ENCODE results near the gene LIN7A. TPM values are rescaled to one million over a fixed set of nuclear protein-coding genes. Genes with fewer than 3 reads are reported as not detected.

Gene LIN7A
- total and polyA plus RNA-seq, 3 experiments from 2014 or later = not detected

DNA sequence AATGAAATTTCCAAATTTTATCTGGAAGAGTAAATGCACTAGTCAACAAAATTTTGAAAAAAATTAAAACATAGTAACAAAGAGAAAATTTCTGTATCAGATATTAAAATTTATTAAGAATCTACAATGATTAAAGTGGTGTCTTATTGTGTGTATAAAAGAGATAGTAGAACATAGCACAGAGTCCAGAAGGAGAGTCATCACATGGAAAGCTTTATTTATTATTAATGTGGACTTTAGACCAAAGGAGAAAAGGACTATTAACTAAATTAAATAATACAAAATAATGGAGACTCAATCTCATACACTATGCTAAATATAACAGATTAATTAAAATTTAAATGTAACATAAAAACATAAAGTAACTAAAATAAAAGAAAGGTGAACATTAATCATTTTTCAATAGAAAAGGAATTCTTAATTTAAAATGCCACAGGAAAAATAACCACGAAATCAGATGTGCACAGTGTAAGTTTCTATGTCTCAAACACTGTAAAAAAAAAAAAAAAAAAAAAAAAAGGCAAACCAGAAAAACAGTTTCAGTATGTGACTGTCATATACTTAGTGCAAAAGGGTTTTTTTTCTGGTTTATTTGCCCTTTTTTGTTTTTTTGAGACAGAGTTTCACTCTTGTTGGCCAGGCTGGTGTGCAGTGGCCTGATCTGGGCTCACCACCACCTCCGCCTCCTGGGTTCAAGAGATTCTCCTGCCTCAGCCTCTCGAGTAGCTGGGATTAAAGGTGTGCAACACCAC, 125.6 kb downstream of the LIN7A start:
- ChIA-PET POLR2A (no interaction called here), CTCF (no interaction called here)
- H3K36me3 ChIP-seq (ENCODE audit: insufficient read depth, low read length) = no peaks in the 10 kb centered on the region
- H3K4me3 Mint-ChIP-seq = no peak overlapping the region
- H3K9me3 Mint-ChIP-seq = peaks cover 0 to 10% (median 2%) of the 10 kb centered on the region in 5 donors
- H3K4me3 ChIP-seq (ENCODE audit: low read length) = no peak overlapping the region
- H3K27me3 ChIP-seq (ENCODE audit: insufficient read depth, low read length, poor library complexity, severe bottlenecking) = no peaks in the 10 kb centered on the region
- H3K4me1 ChIP-seq (ENCODE audit: insufficient read depth, low read length) = no peaks in the 10 kb centered on the region
- no peak overlapping the region for H3K27ac ChIP-seq (ENCODE audit: low read depth, low read length)
- no peaks in the 10 kb centered on the region for H3K9me3 ChIP-seq (ENCODE audit: low read length)
- H3K4me1 Mint-ChIP-seq = no peaks in the 10 kb centered on the region
- no peak overlapping the region for H3K27ac Mint-ChIP-seq
- no peaks in the 10 kb centered on the region for H3K27me3 Mint-ChIP-seq
- no peaks in the 10 kb centered on the region for H3K36me3 Mint-ChIP-seq
- no peak for DNase-seq

GRCh38 chr12:80810874-80811273, 126.9 kb downstream of the LIN7A start:
- Histone ChIP-seq H3K36me3 (ENCODE audit: insufficient read depth, low read length) (no peaks in the 10 kb centered on the region), H3K4me3 (ENCODE audit: low read length) (no peak overlapping the region), H3K9me3 (ENCODE audit: low read length) (no peaks in the 10 kb centered on the region), H3K4me1 (ENCODE audit: insufficient read depth, low read length) (no peaks in the 10 kb centered on the region), H3K27me3 (ENCODE audit: insufficient read depth, low read length, poor library complexity, severe bottlenecking) (no peaks in the 10 kb centered on the region), H3K27ac (ENCODE audit: low read depth, low read length) (no peak overlapping the region)
- Mint-ChIP-seq H3K27ac (no peak overlapping the region), H3K36me3 (no peaks in the 10 kb centered on the region), H3K4me1 (no peaks in the 10 kb centered on the region), H3K9me3 (peaks cover 0 to 13% (median 2%) of the 10 kb centered on the region in 5 donors), H3K4me3 (no peak overlapping the region), H3K27me3 (no peaks in the 10 kb centered on the region)
- DNase-seq = no peak
- ChIA-PET CTCF (no interaction called here), POLR2A (no interaction called here)

DNA sequence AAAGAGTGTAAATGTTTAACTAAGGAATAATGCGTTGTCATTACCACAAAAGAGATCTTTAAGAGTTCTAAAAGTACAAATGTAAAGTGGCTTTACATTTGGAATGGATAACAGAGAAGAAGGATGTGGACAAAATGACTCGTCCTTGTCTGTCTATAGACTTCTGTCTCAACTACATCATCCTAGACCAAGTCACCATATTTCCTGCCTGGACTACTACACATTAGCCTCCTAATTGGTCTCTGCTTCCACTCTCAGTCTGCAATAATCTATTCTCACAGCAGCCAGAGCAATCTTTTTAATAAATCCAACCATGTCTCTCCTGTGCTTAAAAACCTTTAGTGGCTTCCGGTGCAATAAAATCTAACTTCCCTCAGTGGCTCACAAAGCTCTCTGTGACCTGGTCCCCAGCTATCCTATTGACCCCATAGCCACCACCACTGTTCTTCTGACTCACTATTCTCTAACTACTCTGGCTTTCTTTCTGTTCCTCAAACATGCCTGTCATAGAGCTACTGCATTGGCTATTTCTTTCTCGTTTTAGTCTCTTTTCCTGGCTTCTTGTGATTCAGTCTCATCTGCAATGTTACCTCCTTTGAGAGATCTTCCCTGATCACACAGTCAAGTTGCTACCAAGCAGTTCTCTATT, 130.0 kb downstream of the LIN7A start:
- no peaks in the 10 kb centered on the region for H3K36me3 Mint-ChIP-seq

DNA sequence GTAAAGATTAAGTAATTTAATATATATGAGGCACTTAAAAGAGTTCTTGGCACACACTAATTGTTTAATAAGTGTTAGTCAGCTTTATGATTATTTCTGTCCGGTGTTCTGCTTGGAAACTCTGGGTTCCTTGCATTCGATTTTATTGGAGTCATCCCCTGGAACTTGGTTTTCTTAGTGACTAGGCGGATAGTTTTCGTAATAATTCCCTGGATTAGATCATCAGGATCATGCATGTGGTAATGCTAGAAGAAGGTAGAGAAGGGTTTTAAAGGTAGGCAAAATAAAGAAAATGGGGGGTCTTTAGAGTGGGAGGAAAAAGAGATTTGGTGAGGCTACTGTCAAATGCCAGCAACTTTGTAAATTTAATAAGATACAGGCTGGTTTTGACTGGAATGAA, 132.6 kb downstream of the LIN7A start:
- Mint-ChIP-seq H3K9me3 (peaks cover 0 to 17% (median 2%) of the 10 kb centered on the region in 5 donors), H3K4me1 (no peaks in the 10 kb centered on the region), H3K27ac (peak overlapping the region in 1 of 8 donors; percentile 78), H3K4me3 (no peak overlapping the region), H3K27me3 (no peaks in the 10 kb centered on the region), H3K36me3 (no peaks in the 10 kb centered on the region)
- POLR2A ChIA-PET = no interaction called here
- Histone ChIP-seq H3K4me3 (ENCODE audit: low read length) (no peak overlapping the region), H3K4me1 (ENCODE audit: insufficient read depth, low read length) (no peaks in the 10 kb centered on the region), H3K36me3 (ENCODE audit: insufficient read depth, low read length) (no peaks in the 10 kb centered on the region), H3K27ac (ENCODE audit: low read depth, low read length) (no peak overlapping the region), H3K9me3 (ENCODE audit: low read length) (no peaks in the 10 kb centered on the region), H3K27me3 (ENCODE audit: insufficient read depth, low read length, poor library complexity, severe bottlenecking) (no peaks in the 10 kb centered on the region)
- CTCF ChIA-PET = no interaction called here
- no peak for DNase-seq

More for the DNA sequence above, 130.0 kb downstream of the LIN7A start:
- POLR2A ChIA-PET = no interaction called here
- CTCF ChIA-PET = no interaction called here
- Mint-ChIP-seq H3K27me3 (no peaks in the 10 kb centered on the region), H3K4me3 (no peak overlapping the region), H3K9me3 (peaks cover 0 to 13% (median 0%) of the 10 kb centered on the region in 5 donors), H3K27ac (no peak overlapping the region), H3K4me1 (no peaks in the 10 kb centered on the region)
- Histone ChIP-seq H3K4me3 (ENCODE audit: low read length) (no peak overlapping the region), H3K27me3 (ENCODE audit: insufficient read depth, low read length, poor library complexity, severe bottlenecking) (no peaks in the 10 kb centered on the region), H3K9me3 (ENCODE audit: low read length) (no peaks in the 10 kb centered on the region), H3K36me3 (ENCODE audit: insufficient read depth, low read length) (no peaks in the 10 kb centered on the region), H3K4me1 (ENCODE audit: insufficient read depth, low read length) (no peaks in the 10 kb centered on the region), H3K27ac (ENCODE audit: low read depth, low read length) (no peak overlapping the region)
- DNase-seq = no peak

DNA sequence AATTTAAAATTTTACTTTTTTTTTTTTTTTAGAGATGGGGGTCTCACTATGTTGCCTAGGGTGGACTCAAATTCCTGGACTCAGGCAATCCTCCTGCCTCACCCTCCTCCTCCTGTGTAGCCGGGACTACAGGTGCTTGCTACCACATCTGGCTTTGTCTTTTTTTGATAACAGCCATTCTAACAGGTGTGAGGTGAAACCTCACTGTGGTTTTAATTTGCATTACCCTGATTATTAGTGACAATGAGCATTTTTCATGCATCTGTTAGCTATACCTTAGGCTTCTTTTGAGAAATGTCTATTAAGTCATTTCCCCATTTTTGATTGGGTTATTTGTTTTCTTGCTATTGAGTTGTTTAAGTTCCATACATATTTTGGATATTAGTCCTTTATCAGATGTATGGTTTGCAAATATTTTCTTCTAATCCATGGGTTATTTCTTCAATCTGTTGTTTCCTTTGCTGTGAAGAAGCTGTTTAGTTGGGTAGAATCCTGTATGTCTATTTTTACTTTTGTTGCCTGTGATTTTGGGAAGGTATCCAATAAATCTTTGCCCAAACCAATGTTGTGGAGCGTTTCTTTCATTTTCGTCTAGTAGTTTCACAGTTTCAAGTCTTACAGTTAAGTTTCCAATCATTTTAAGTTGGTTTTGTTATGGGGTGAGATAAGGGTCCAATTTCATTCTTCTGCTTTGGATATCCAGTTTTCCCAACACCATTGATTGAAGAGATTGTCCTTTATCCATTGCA, 134.9 kb downstream of the LIN7A start:
- Histone ChIP-seq H3K4me1 (ENCODE audit: insufficient read depth, low read length) (no peaks in the 10 kb centered on the region), H3K9me3 (ENCODE audit: low read length) (no peaks in the 10 kb centered on the region), H3K27ac (ENCODE audit: low read depth, low read length) (no peak overlapping the region), H3K27me3 (ENCODE audit: insufficient read depth, low read length, poor library complexity, severe bottlenecking) (no peaks in the 10 kb centered on the region), H3K36me3 (ENCODE audit: insufficient read depth, low read length) (no peaks in the 10 kb centered on the region), H3K4me3 (ENCODE audit: low read length) (no peak overlapping the region)
- ChIA-PET CTCF (no interaction called here), POLR2A (no interaction called here)
- Mint-ChIP-seq H3K27ac (no peak overlapping the region), H3K4me1 (no peaks in the 10 kb centered on the region), H3K36me3 (no peaks in the 10 kb centered on the region), H3K4me3 (no peak overlapping the region), H3K9me3 (peaks cover 0 to 13% (median 4%) of the 10 kb centered on the region in 5 donors), H3K27me3 (no peaks in the 10 kb centered on the region)
- DNase-seq = no peak

DNA sequence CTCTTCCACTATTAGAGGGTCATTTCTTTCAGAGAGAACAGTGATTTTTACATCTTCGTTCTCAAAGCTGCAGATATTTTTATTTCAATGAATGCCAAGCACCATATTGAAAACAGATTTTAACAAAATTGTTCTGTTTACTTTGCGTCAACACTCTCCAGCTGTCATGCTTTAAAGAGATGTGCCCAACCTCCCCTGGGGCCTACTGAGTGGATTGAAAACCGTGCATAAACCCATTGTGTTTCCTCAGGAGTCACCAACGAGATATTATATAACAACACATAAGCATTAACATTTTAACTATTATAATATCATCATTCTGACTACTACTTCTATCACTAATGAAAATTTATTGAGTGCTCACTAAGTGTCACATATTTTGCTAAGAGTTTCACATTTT, 139.5 kb downstream of the LIN7A start:
- H3K36me3 Mint-ChIP-seq = no peaks in the 10 kb centered on the region

GRCh38 chr12:80794551-80794950, 143.2 kb downstream of the LIN7A start:
- POLR2A ChIA-PET = no interaction called here
- Histone ChIP-seq H3K4me1 (ENCODE audit: insufficient read depth, low read length) (no peaks in the 10 kb centered on the region), H3K27ac (ENCODE audit: low read depth, low read length) (no peak overlapping the region), H3K4me3 (ENCODE audit: low read length) (no peak overlapping the region), H3K9me3 (ENCODE audit: low read length) (no peaks in the 10 kb centered on the region), H3K27me3 (ENCODE audit: insufficient read depth, low read length, poor library complexity, severe bottlenecking) (no peaks in the 10 kb centered on the region), H3K36me3 (ENCODE audit: insufficient read depth, low read length) (no peaks in the 10 kb centered on the region)
- H3K9me3 Mint-ChIP-seq = peaks cover 2 to 9% (median 3%) of the 10 kb centered on the region in 5 donors
- H3K4me3 Mint-ChIP-seq = no peak overlapping the region
- no peaks in the 10 kb centered on the region for H3K27me3 Mint-ChIP-seq
- no peak for DNase-seq
- no peaks in the 10 kb centered on the region for H3K4me1 Mint-ChIP-seq
- H3K36me3 Mint-ChIP-seq = no peaks in the 10 kb centered on the region
- H3K27ac Mint-ChIP-seq = no peak overlapping the region
- CTCF ChIA-PET = no interaction called here

More for the DNA sequence above, 139.5 kb downstream of the LIN7A start:
- no peaks in the 10 kb centered on the region for H3K4me1 Mint-ChIP-seq
- Histone ChIP-seq H3K27ac (ENCODE audit: low read depth, low read length) (no peak overlapping the region), H3K9me3 (ENCODE audit: low read length) (no peaks in the 10 kb centered on the region), H3K27me3 (ENCODE audit: insufficient read depth, low read length, poor library complexity, severe bottlenecking) (no peaks in the 10 kb centered on the region), H3K4me1 (ENCODE audit: insufficient read depth, low read length) (no peaks in the 10 kb centered on the region), H3K4me3 (ENCODE audit: low read length) (no peak overlapping the region), H3K36me3 (ENCODE audit: insufficient read depth, low read length) (no peaks in the 10 kb centered on the region)
- H3K27me3 Mint-ChIP-seq = no peaks in the 10 kb centered on the region
- POLR2A ChIA-PET = no interaction called here
- CTCF ChIA-PET = no interaction called here
- no peak for DNase-seq
- H3K4me3 Mint-ChIP-seq = no peak overlapping the region
- peaks cover 0 to 9% (median 4%) of the 10 kb centered on the region in 5 donors for H3K9me3 Mint-ChIP-seq
- no peak overlapping the region for H3K27ac Mint-ChIP-seq

- ChIA-PET CTCF (no interaction called here), POLR2A (no interaction called here)
- Histone ChIP-seq H3K27me3 (ENCODE audit: insufficient read depth, low read length, poor library complexity, severe bottlenecking) (no peaks in the 10 kb centered on the region), H3K36me3 (ENCODE audit: insufficient read depth, low read length) (no peaks in the 10 kb centered on the region), H3K27ac (ENCODE audit: low read depth, low read length) (no peak overlapping the region), H3K9me3 (ENCODE audit: low read length) (no peaks in the 10 kb centered on the region), H3K4me1 (ENCODE audit: insufficient read depth, low read length) (no peaks in the 10 kb centered on the region), H3K4me3 (ENCODE audit: low read length) (no peak overlapping the region)
- no peak for DNase-seq
- H3K27me3 Mint-ChIP-seq = no peaks in the 10 kb centered on the region
- no peak overlapping the region for H3K4me3 Mint-ChIP-seq
- no peak overlapping the region for H3K27ac Mint-ChIP-seq
- no peaks in the 10 kb centered on the region for H3K36me3 Mint-ChIP-seq
- H3K9me3 Mint-ChIP-seq = peaks cover 0 to 9% (median 3%) of the 10 kb centered on the region in 5 donors
- no peaks in the 10 kb centered on the region for H3K4me1 Mint-ChIP-seq
Observed at GRCh38 chr12:80792861-80793260, 144.9 kb downstream of the LIN7A start.

All from CD8-positive, alpha-beta memory T cell (primary cell).